Mesenchymal stem cell (in vitro differentiated cells and primary cell): ENCODE measurements around the gene EYA2.

Experiments used
- DNase-seq: peaks from one replicate; pipeline ENCODE4 v3.0.0-alpha.2; 2013
- H2AFZ ChIP-seq: one replicate; pipeline ENCODE4 v1.6.1; 2013; ENCODE audit warnings: low read depth, mild to moderate bottlenecking, control low read depth, inconsistent platforms, low read length, moderate library complexity
- H2AK5ac ChIP-seq: 2 replicates; pipeline ENCODE4 v1.6.1; 2013; ENCODE audit warnings: low read length, moderate library complexity, mild to moderate bottlenecking, inconsistent platforms; ENCODE audit not compliant: severe bottlenecking
- H2BK120ac ChIP-seq: one replicate; pipeline ENCODE4 v1.6.1; 2013; ENCODE audit warnings: low read depth, mild to moderate bottlenecking, inconsistent platforms, low read length, moderate library complexity
- H2BK12ac ChIP-seq, 2 experiments: one replicate each; pipeline ENCODE4 v1.6.1; 2013; ENCODE audit warnings: inconsistent platforms in 2 of 2, low read length in 2 of 2, mild to moderate bottlenecking in 2 of 2, moderate library complexity in 2 of 2, control low read depth in 1 of 2
- H2BK15ac ChIP-seq: one replicate; pipeline ENCODE4 v1.6.1; 2013; ENCODE audit warnings: mild to moderate bottlenecking, low read depth, inconsistent platforms; ENCODE audit not compliant: poor library complexity, severe bottlenecking
- H2BK5ac ChIP-seq: 2 replicates; pipeline ENCODE4 v1.6.1; 2013; ENCODE audit warnings: low read depth, mild to moderate bottlenecking, low read length, control low read depth, inconsistent platforms; ENCODE audit not compliant: poor library complexity, severe bottlenecking
- H3K14ac ChIP-seq, 2 experiments: one replicate each; pipeline ENCODE4 v1.6.1; 2013; ENCODE audit warnings: inconsistent platforms in 2 of 2, low read length in 2 of 2, control low read depth in 1 of 2, mild to moderate bottlenecking in 1 of 2, moderate library complexity in 1 of 2
- H3K18ac ChIP-seq, 2 experiments: one replicate each; pipeline ENCODE4 v1.6.1; 2013; ENCODE audit warnings: inconsistent platforms in 2 of 2, low read length in 2 of 2, control low read depth in 1 of 2, low read depth in 1 of 2, mild to moderate bottlenecking in 1 of 2
- H3K23ac ChIP-seq, 2 experiments: one replicate each; pipeline ENCODE4 v1.6.1; 2013; ENCODE audit warnings: inconsistent platforms in 2 of 2, low read length in 2 of 2, mild to moderate bottlenecking in 2 of 2, moderate library complexity in 2 of 2, control low read depth in 1 of 2
- H3K27ac ChIP-seq: 2 replicates; pipeline ENCODE4 v1.5.1; 2013; ENCODE audit warnings: mild to moderate bottlenecking, moderate library complexity, low read length, control low read depth, inconsistent platforms; ENCODE audit not compliant: poor library complexity, severe bottlenecking
- H3K27me3 ChIP-seq, 2 experiments: 2 replicates each; pipeline versions ENCODE4 v1.6.1 to v1.7.0; 2013; ENCODE audit warnings: low read length in 2 of 2, mild to moderate bottlenecking in 2 of 2, moderate library complexity in 2 of 2, control low read depth in 1 of 2, inconsistent platforms in 1 of 2; ENCODE audit not compliant: control insufficient read depth in 1 of 2, insufficient read depth in 1 of 2
- H3K36me3 ChIP-seq, 2 experiments: 2 replicates each; pipeline versions ENCODE4 v1.6.1 to v1.7.0; 2013; ENCODE audit warnings: low read length in 2 of 2, control low read depth in 1 of 2, inconsistent platforms in 1 of 2, low read depth in 1 of 2, mild to moderate bottlenecking in 1 of 2; ENCODE audit not compliant: insufficient read depth in 2 of 2, control insufficient read depth in 1 of 2
- H3K4ac ChIP-seq, 2 experiments: one replicate each; pipeline ENCODE4 v1.6.1; 2013; ENCODE audit warnings: inconsistent platforms in 2 of 2, low read length in 2 of 2, mild to moderate bottlenecking in 2 of 2, moderate library complexity in 2 of 2, control low read depth in 1 of 2, low read depth in 1 of 2
- H3K4me1 ChIP-seq: 2 replicates; pipeline ENCODE4 v1.6.1; 2013; ENCODE audit warnings: low read depth, low read length, control low read depth; ENCODE audit not compliant: control insufficient read depth, insufficient read depth
- H3K4me2 ChIP-seq: 2 replicates; pipeline ENCODE4 v1.6.1; 2013; ENCODE audit warnings: low read length, mild to moderate bottlenecking, inconsistent platforms; ENCODE audit not compliant: poor library complexity, severe bottlenecking
- H3K4me3 ChIP-seq, 2 experiments: 2 replicates each; pipeline versions ENCODE4 v1.5.1 to v1.7.0; 2013; ENCODE audit warnings: low read length in 2 of 2, mild to moderate bottlenecking in 2 of 2, control low read depth in 1 of 2, low read depth in 1 of 2; ENCODE audit not compliant: insufficient read depth in 1 of 2
- H3K79me1 ChIP-seq: replicated peaks from 2 replicates; pipeline ENCODE4 v1.6.1; 2013; ENCODE audit warnings: mild to moderate bottlenecking, control low read depth, low read length, inconsistent platforms; ENCODE audit not compliant: poor library complexity, severe bottlenecking
- H3K9ac ChIP-seq: 2 replicates; pipeline ENCODE4 v1.7.0; 2013; ENCODE audit warnings: mild to moderate bottlenecking, low read length, moderate library complexity
- H3K9me3 ChIP-seq: 2 replicates; pipeline ENCODE4 v1.7.0; 2013; ENCODE audit warnings: mild to moderate bottlenecking, low read length; ENCODE audit not compliant: control insufficient read depth
- H4K8ac ChIP-seq: one replicate; pipeline ENCODE4 v1.6.1; 2013; ENCODE audit warnings: inconsistent platforms, mild to moderate bottlenecking, low read length, moderate library complexity
- H4K91ac ChIP-seq: one replicate; pipeline ENCODE4 v1.6.1; 2013; ENCODE audit warnings: mild to moderate bottlenecking, low read length, inconsistent platforms
- WGBS: methylation state at CpG from one replicate; pipeline ENCODE4 v1.1.7; 2013; ENCODE audit warnings: mixed read lengths; 5-methylcytosine and 5-hydroxymethylcytosine counted together

EYA2 gene

DNA sequence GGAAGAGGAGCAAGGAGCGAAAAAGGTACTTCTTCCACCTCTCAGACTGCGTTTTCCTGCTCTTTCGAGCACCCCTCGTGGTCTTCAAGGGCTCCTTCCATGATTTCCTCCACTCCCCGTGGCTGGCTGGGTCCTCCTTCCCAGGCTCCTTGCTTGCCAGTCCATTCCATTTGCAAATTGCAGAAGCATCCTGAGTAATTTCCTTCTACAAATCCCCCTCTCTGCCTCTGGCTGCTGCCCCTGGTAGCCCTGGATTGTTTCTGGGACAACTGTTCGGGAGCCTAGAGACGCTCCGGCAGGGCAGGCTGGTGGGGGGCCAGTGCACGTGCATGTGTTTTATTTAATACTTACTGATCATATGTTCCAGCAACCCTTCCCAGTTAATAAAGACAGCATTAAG lies 288.7 kb downstream of the EYA2 start:
- peaks cover 5 to 17% of the 10 kb centered on the region in 2 experiments for H3K27me3 ChIP-seq
- H3K79me1 ChIP-seq = no peaks in the 10 kb centered on the region
- WGBS = 82% methylated on average over 8 of the region's 9 CpGs
- no peak overlapping the region for H3K14ac ChIP-seq
- H3K4me3 ChIP-seq = no peak overlapping the region
- no peak overlapping the region for H4K91ac ChIP-seq
- no peak overlapping the region for H2AFZ ChIP-seq
- H3K27ac ChIP-seq = no peak overlapping the region
- no peak overlapping the region for H3K9ac ChIP-seq
- H3K36me3 ChIP-seq = no peaks in the 10 kb centered on the region
- no peak for DNase-seq
- H3K4me2 ChIP-seq = no peak overlapping the region
- H3K4me1 ChIP-seq = peaks cover 2% of the 10 kb centered on the region
- no peak overlapping the region for H3K18ac ChIP-seq
- H3K4ac ChIP-seq = no peak overlapping the region
- H2BK12ac ChIP-seq = no peak overlapping the region
- no peak overlapping the region for H2BK120ac ChIP-seq
- H3K9me3 ChIP-seq = no peaks in the 10 kb centered on the region
- no peak overlapping the region for H4K8ac ChIP-seq
- H3K23ac ChIP-seq = no peak overlapping the region
- no peak overlapping the region for H2BK15ac ChIP-seq
- H2AK5ac ChIP-seq = no peak overlapping the region
- H2BK5ac ChIP-seq = no peak overlapping the region

DNA sequence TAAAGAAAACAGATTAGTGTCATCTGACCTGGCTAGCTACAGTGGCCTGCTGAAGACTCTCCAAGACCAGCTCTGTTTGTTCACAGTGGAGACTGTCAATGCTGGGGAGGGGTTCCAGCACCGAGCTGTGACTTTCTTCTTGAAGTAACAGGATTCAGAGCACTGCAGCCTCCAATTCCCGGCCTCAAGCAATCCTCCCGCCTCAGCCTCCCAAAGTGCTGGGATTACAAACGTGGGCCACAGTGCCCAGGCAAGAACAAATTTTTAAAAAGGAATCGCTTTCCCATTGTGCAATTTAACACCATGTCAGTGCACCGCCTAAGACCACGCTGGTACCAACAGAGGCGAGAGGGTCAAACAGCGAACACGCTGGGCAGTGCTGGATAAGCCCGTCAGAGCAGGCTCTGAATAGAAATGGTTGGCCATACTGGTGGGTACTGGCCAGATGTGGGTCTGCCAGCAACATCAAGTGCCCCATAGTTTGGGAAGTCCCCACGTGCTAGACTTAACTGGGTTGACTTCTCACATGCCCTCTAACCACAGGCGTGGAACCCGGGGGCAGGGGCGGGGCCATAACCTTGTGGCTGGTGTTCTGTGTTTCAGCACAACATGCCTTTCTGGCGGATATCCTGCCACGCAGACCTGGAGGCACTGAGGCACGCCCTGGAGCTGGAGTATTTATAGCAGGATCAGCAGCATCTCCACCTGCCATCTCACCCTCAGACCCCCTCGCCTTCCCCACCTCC lies 293.0 kb downstream of the EYA2 start:
- Histone ChIP-seq H4K8ac (no peak overlapping the region), H3K4ac (no peak overlapping the region), H2BK120ac (no peak overlapping the region), H3K36me3 (no peaks in the 10 kb centered on the region), H3K23ac (no peak overlapping the region), H3K9ac (no peak overlapping the region), H2BK5ac (no peak overlapping the region), H3K18ac (no peak overlapping the region), H3K9me3 (no peaks in the 10 kb centered on the region), H3K79me1 (no peaks in the 10 kb centered on the region), H4K91ac (no peak overlapping the region), H2BK15ac (no peak overlapping the region), H2AFZ (no peak overlapping the region), H3K14ac (no peak overlapping the region), H3K4me1 (no peaks in the 10 kb centered on the region), H3K4me3 (no peak overlapping the region), H2AK5ac (no peak overlapping the region), H3K27ac (no peak overlapping the region), H3K27me3 (peaks cover 18 to 37% of the 10 kb centered on the region in 2 experiments), H3K4me2 (no peak overlapping the region), H2BK12ac (no peak overlapping the region)
- 77% methylated on average over 19 of the region's 19 CpGs for WGBS
- DNase-seq = no peak

DNA sequence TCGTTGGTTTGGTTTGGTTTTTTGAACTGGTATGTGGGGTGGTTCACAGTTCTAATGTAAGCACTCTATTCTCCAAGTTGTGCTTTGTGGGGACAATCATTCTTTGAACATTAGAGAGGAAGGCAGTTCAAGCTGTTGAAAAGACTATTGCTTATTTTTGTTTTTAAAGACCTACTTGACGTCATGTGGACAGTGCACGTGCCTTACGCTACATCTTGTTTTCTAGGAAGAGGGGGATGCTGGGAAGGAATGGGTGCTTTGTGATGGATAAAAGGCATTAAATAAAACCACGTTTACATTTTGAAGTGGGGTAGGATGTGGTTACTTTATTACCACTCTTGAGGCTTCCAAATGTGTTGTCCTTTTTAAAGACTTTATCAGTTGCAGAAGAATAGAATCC lies 293.9 kb downstream of the EYA2 start:
- H2BK120ac ChIP-seq = no peak overlapping the region
- H2AFZ ChIP-seq = no peak overlapping the region
- H3K14ac ChIP-seq = no peak overlapping the region
- no peak overlapping the region for H2AK5ac ChIP-seq
- H3K23ac ChIP-seq = no peak overlapping the region
- no peak overlapping the region for H2BK12ac ChIP-seq
- H3K18ac ChIP-seq = no peak overlapping the region
- no peak overlapping the region for H3K4me3 ChIP-seq
- WGBS = 75% methylated on average over 5 of the region's 5 CpGs
- H3K9ac ChIP-seq = no peak overlapping the region
- no peaks in the 10 kb centered on the region for H3K36me3 ChIP-seq
- no peaks in the 10 kb centered on the region for H3K4me1 ChIP-seq
- no peaks in the 10 kb centered on the region for H3K9me3 ChIP-seq
- peaks cover 18 to 37% of the 10 kb centered on the region in 2 experiments for H3K27me3 ChIP-seq
- no peak overlapping the region for H3K4me2 ChIP-seq
- H4K91ac ChIP-seq = no peak overlapping the region
- no peak overlapping the region for H2BK5ac ChIP-seq
- no peak overlapping the region for H3K27ac ChIP-seq
- DNase-seq = no peak
- H3K79me1 ChIP-seq = no peaks in the 10 kb centered on the region
- no peak overlapping the region for H3K4ac ChIP-seq
- no peak overlapping the region for H4K8ac ChIP-seq
- H2BK15ac ChIP-seq = no peak overlapping the region

DNA sequence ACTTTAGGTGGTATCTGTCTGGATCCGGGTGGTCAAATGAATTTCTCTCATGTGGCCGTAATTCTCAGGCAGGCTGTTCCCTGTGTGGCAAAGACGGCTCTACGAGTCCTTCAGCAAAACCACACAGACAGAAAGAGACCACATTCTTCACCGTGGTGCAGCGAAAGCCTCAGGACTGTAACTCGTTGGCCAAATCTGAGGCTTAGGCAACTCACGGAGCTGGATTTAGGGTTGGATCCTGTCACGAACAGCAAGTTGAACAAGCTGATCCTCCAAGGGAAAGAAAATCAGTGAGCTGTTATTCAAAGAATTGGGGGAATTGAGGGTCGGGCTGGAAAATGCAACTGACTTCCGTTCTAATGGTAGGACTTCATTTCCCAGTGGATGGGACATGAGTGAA lies 294.4 kb downstream of the EYA2 start:
- no peak overlapping the region for H2BK15ac ChIP-seq
- peaks cover 14 to 32% of the 10 kb centered on the region in 2 experiments for H3K27me3 ChIP-seq
- H3K4me3 ChIP-seq = no peak overlapping the region
- no peak for DNase-seq
- H3K27ac ChIP-seq = no peak overlapping the region
- no peak overlapping the region for H3K4ac ChIP-seq
- H2BK12ac ChIP-seq = no peak overlapping the region
- H2BK120ac ChIP-seq = no peak overlapping the region
- 84% methylated on average over 11 of the region's 11 CpGs for WGBS
- no peak overlapping the region for H3K9ac ChIP-seq
- H4K91ac ChIP-seq = no peak overlapping the region
- no peak overlapping the region for H3K23ac ChIP-seq
- no peak overlapping the region for H2AK5ac ChIP-seq
- H3K18ac ChIP-seq = no peak overlapping the region
- H3K4me1 ChIP-seq = no peaks in the 10 kb centered on the region
- H3K9me3 ChIP-seq = no peaks in the 10 kb centered on the region
- no peak overlapping the region for H3K4me2 ChIP-seq
- H3K14ac ChIP-seq = no peak overlapping the region
- H4K8ac ChIP-seq = no peak overlapping the region
- H2AFZ ChIP-seq = no peak overlapping the region
- no peaks in the 10 kb centered on the region for H3K79me1 ChIP-seq
- no peak overlapping the region for H2BK5ac ChIP-seq
- H3K36me3 ChIP-seq = no peaks in the 10 kb centered on the region
